ENCODE data around the gene TRIM67. TPM values are rescaled to one million over a fixed set of nuclear protein-coding genes. Genes with fewer than 3 reads are reported as not detected.

TRIM67 gene
- total RNA-seq, 1 donor from 2014 or later = 0.08 TPM

DNA sequence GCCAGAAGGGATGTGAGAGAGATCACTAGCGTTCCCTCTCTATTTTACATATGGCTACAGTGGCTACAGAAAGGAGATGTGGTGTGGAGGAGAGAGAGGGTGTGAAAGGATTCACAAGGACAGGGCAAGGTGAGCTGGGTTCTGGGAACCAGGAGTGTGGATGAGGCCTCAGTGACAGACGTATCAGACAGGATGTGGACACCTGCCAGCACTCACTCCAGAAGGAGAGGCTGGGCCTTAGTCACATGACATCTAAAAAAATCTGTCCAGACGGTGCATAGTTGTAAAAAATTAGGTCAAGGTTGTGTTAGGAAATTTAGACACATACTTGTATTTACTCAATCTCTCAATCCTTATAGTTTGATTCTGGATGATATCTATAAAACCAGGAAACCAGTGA is 10.6 kb downstream of the TRIM67 start:
- DNase-seq = peak; percentile 55
- Histone ChIP-seq H3K36me3 (no peaks in the 10 kb centered on the region), H3K27ac (replicated peaks) (no peak overlapping the region), H3K9me3 (replicated peaks) (no peaks in the 10 kb centered on the region), H3K4me3 (no peak overlapping the region), H3K27me3 (ENCODE audit: low read depth) (peaks cover 25% of the 10 kb centered on the region), H3K4me1 (peaks cover 8% of the 10 kb centered on the region)
- TF ChIP-seq, protein P1, sequence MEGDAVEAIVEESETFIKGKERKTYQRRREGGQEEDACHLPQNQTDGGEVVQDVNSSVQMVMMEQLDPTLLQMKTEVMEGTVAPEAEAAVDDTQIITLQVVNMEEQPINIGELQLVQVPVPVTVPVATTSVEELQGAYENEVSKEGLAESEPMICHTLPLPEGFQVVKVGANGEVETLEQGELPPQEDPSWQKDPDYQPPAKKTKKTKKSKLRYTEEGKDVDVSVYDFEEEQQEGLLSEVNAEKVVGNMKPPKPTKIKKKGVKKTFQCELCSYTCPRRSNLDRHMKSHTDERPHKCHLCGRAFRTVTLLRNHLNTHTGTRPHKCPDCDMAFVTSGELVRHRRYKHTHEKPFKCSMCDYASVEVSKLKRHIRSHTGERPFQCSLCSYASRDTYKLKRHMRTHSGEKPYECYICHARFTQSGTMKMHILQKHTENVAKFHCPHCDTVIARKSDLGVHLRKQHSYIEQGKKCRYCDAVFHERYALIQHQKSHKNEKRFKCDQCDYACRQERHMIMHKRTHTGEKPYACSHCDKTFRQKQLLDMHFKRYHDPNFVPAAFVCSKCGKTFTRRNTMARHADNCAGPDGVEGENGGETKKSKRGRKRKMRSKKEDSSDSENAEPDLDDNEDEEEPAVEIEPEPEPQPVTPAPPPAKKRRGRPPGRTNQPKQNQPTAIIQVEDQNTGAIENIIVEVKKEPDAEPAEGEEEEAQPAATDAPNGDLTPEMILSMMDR (IDR thresholded peaks at IDR 0.05; ENCODE audit: borderline replicate concordance) = no peak
- intact Hi-C loops (cut with micrococcal nuclease) = no loop called here

DNA sequence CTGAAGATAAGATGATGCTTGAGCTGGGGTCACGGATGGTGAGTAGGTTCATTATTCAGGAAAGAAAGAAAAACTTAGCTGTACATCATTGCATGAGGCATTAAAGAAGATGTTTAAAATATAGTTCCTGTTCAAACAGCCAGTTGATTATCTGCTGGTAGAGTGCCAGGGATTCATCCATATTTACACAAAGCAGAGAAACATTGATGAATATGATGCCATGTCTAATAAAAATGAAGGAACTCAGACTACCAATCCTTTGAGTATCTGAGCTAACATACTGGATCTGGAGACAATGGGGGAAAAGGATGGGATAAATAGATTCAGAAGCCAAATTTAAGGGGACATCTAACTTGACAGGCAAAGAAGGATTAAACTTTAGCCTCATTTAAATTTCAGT is 14.6 kb downstream of the TRIM67 start:
- DNase-seq = no peak
- H3K27ac ChIP-seq (replicated peaks) = no peak overlapping the region
- H3K9me3 ChIP-seq (replicated peaks) = peaks cover 10% of the 10 kb centered on the region
- H3K4me1 ChIP-seq = peaks cover 12% of the 10 kb centered on the region
- intact Hi-C loops (cut with micrococcal nuclease) = no loop called here
- H3K4me3 ChIP-seq = no peak overlapping the region
- H3K36me3 ChIP-seq = no peaks in the 10 kb centered on the region
- TF ChIP-seq, protein P1 (IDR thresholded peaks at IDR 0.05; ENCODE audit: borderline replicate concordance) = no peak
- H3K27me3 ChIP-seq (ENCODE audit: low read depth) = peaks cover 23% of the 10 kb centered on the region

GRCh38 chr1:231177226-231177625 is 15.4 kb downstream of the TRIM67 start:
- Histone ChIP-seq H3K4me3 (no peak overlapping the region), H3K9me3 (replicated peaks) (peaks cover 10% of the 10 kb centered on the region), H3K27ac (replicated peaks) (no peak overlapping the region), H3K36me3 (no peaks in the 10 kb centered on the region), H3K27me3 (ENCODE audit: low read depth) (peaks cover 23% of the 10 kb centered on the region), H3K4me1 (peaks cover 8% of the 10 kb centered on the region)
- intact Hi-C loops (cut with micrococcal nuclease) = no loop called here
- TF ChIP-seq, protein P1 (IDR thresholded peaks at IDR 0.05; ENCODE audit: borderline replicate concordance) = no peak
- DNase-seq = no peak

DNA sequence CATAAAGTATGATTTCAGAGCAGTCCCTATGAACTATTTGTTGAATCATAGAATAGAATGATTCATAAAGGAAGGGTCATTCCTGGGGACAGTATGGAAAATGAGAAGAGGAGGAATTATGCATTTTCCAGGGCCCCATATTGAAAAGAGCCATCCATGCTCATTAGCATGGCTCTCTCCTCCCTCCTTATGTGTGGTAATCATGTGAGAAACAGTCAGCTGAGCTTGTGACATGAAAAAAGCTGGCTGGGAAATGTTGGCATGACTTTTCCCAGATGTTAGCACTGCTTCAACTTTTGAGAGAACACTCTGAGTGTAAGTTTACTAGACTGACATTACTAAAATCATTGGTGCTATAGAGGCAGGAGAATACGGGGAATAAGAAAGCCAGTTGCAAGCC is 16.1 kb downstream of the TRIM67 start:
- peaks cover 10% of the 10 kb centered on the region for H3K9me3 ChIP-seq (replicated peaks)
- no peak for DNase-seq
- H3K4me3 ChIP-seq = no peak overlapping the region
- TF ChIP-seq, protein P1 (IDR thresholded peaks at IDR 0.05; ENCODE audit: borderline replicate concordance) = no peak
- intact Hi-C loops (cut with micrococcal nuclease) = no loop called here
- peaks cover 29% of the 10 kb centered on the region for H3K27me3 ChIP-seq (ENCODE audit: low read depth)
- H3K4me1 ChIP-seq = peaks cover 3% of the 10 kb centered on the region
- no peak overlapping the region for H3K27ac ChIP-seq (replicated peaks)
- H3K36me3 ChIP-seq = no peaks in the 10 kb centered on the region

DNA sequence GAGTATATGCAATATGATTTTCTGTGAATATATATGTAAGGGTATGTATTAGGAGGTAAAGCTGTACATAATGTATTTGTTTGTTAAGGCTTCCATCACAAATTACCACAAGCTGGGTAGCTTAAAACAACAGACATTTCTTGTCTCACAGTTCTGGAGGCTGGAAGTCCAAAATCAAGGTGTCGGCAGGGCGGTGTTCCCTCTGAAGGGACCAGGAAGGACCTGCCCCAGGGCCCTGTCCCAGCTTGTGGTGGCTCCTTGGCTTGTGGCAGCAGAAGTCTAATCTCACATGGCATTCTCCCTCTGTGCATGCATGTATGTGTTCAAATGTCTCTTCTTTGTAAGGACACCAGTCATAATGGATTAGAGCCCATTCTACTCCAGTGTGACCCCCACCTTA is 17.1 kb downstream of the TRIM67 start:
- no peak for DNase-seq
- Histone ChIP-seq H3K27me3 (ENCODE audit: low read depth) (peaks cover 39% of the 10 kb centered on the region), H3K36me3 (no peaks in the 10 kb centered on the region), H3K9me3 (replicated peaks) (peaks cover 10% of the 10 kb centered on the region), H3K4me1 (peaks cover 3% of the 10 kb centered on the region), H3K27ac (replicated peaks) (no peak overlapping the region), H3K4me3 (no peak overlapping the region)
- TF ChIP-seq, protein P1 (IDR thresholded peaks at IDR 0.05; ENCODE audit: borderline replicate concordance) = no peak
- intact Hi-C loops (cut with micrococcal nuclease) = no loop called here

- intact Hi-C loops (cut with micrococcal nuclease) = no loop called here
- H3K4me1 ChIP-seq = peaks cover 3% of the 10 kb centered on the region
- H3K27ac ChIP-seq (replicated peaks) = no peak overlapping the region
- TF ChIP-seq, protein P1 (IDR thresholded peaks at IDR 0.05; ENCODE audit: borderline replicate concordance) = no peak
- peaks cover 10% of the 10 kb centered on the region for H3K9me3 ChIP-seq (replicated peaks)
- no peak for DNase-seq
- H3K4me3 ChIP-seq = no peak overlapping the region
- H3K36me3 ChIP-seq = no peaks in the 10 kb centered on the region
- peaks cover 42% of the 10 kb centered on the region for H3K27me3 ChIP-seq (ENCODE audit: low read depth)
Observed at GRCh38 chr1:231180034-231180433, 18.2 kb downstream of the TRIM67 start.
